ENCODE results near the gene IKBKE. TPM values are rescaled to one million over a fixed set of nuclear protein-coding genes. Genes with fewer than 3 reads are reported as not detected.

IKBKE gene
- total RNA-seq, 2 experiments from 2014 or later = 72.6 to 85.1 TPM

DNA sequence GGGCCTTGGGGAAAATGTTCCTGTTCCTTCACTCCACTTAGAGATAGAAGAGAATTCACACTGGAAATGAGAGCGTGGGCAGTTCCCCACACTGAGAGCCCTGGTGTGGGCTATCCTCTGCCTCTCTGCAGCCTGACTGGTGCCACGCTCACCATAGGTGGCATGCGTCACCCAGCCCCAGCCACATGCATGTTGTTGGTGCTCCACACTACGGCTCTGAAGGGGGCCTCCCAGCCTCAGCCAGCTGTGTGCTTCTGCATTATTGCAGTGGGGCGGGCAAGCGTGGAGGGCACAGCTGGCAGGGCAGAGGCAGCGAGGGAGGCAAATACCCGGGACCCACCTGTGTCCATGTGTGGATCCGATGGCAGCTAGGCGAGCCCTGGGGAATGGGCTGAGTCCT is 22.3 kb downstream of the IKBKE start:
- no peak for DNase-seq
- ChIA-PET POLR2A (no interaction called here), CTCF (interaction anchor here (0.6 to 1.6 kb wide), 2 partner anchors 13 to 226 kb away, joined by 3 to 6 read pairs; no protein-coding TSS in a partner anchor)
- H3K36me3 Mint-ChIP-seq (ENCODE audit: low read depth) = peaks cover 62% of the 10 kb centered on the region
- no peaks in the 10 kb centered on the region for H3K9me3 Mint-ChIP-seq
- peaks cover 18% of the 10 kb centered on the region for H3K4me1 Mint-ChIP-seq
- no peaks in the 10 kb centered on the region for H3K27me3 Mint-ChIP-seq
- H3K27ac Mint-ChIP-seq = no peak overlapping the region
- H3K4me3 Mint-ChIP-seq = no peak overlapping the region

DNA sequence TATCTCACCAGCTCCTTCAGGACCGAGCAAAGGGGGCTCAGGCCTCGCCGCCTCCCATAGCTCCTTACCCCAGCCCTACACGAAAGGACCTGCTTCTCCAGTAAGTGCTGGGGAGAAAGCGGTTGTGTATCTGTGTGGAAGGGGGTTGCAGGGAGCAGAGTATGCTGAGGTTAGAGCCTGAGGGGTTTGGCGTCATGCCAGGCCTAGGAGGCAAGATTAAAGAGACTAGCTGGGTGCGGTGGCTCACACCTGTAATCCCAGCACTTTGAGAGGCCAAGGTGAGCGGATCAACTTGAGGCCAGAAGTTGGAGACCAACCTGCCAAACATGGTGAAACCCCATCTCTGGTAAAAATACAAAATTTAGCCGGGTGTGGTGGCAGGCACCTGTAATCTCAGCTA is 23.0 kb downstream of the IKBKE start:
- DNase-seq = no peak
- Mint-ChIP-seq H3K27me3 (no peaks in the 10 kb centered on the region), H3K9me3 (no peaks in the 10 kb centered on the region), H3K4me3 (no peak overlapping the region), H3K36me3 (ENCODE audit: low read depth) (peaks cover 56% of the 10 kb centered on the region), H3K4me1 (peaks cover 18% of the 10 kb centered on the region), H3K27ac (no peak overlapping the region)
- ChIA-PET POLR2A (no interaction called here), CTCF (interaction anchor here (1.2 to 2.5 kb wide), 3 partner anchors 14 to 119 kb away, joined by 3 to 14 read pairs (median 6); partner anchors contain the start of gene EIF2D)

DNA sequence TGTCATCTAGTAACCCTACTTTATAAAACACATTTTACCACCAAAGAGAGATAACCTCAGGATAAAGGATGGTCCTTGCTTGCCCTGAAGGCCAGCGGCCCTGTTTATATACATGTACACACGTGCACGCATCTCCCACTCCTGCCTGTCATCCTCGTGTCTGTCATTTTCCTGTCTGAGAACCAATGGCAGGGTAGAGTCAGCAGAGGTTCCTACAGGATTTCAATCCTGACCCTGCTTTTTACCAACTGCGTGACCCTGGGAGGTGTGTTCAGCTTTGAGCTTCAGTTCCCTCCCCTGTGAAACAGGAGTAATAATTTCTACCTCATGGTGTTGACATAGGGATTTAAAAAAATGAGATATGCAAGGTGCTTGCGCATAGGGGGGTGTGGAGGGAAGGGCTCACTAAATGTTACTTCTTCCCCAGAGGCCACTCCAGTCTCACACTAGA is 24.8 kb downstream of the IKBKE start:
- Mint-ChIP-seq H3K36me3 (ENCODE audit: low read depth) (peaks cover 53% of the 10 kb centered on the region), H3K4me1 (peaks cover 18% of the 10 kb centered on the region), H3K4me3 (no peak overlapping the region), H3K9me3 (no peaks in the 10 kb centered on the region), H3K27ac (no peak overlapping the region), H3K27me3 (no peaks in the 10 kb centered on the region)
- no peak for DNase-seq
- CTCF ChIA-PET = interaction anchor here (0.6 to 2.5 kb wide), 9 partner anchors 8 to 169 kb away, joined by 3 to 14 read pairs (median 4); partner anchors contain the start of gene IKBKE
- POLR2A ChIA-PET = no interaction called here

DNA sequence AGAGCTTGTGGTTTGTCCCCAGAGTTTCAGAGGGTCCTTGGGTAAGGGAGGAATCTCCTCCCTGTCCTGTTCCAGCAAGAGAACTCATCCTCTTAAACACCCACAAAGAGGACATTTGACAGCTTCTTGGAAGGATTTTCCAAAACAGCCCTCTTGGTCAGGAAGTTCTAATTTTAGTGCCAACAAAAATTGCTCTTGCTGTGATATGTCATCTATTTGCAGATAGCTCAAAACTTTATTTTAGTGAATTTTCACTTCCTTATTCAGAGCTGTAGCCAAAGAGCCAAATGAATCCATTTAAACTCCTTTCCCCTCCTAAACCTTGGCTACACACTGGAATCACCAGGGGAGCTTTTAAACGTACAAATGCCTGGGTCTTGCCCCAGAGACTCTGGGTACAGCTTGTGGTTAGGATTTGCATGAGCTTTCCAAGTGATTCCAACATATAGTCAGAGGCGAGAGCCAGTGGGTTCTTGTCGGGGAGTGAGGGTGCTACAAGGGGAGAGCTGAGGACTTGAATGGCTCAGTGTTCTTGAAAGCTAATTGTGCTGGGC is 25.3 kb downstream of the IKBKE start:
- no peak overlapping the region for H3K27ac Mint-ChIP-seq
- H3K27me3 Mint-ChIP-seq = no peaks in the 10 kb centered on the region
- POLR2A ChIA-PET = no interaction called here

DNA sequence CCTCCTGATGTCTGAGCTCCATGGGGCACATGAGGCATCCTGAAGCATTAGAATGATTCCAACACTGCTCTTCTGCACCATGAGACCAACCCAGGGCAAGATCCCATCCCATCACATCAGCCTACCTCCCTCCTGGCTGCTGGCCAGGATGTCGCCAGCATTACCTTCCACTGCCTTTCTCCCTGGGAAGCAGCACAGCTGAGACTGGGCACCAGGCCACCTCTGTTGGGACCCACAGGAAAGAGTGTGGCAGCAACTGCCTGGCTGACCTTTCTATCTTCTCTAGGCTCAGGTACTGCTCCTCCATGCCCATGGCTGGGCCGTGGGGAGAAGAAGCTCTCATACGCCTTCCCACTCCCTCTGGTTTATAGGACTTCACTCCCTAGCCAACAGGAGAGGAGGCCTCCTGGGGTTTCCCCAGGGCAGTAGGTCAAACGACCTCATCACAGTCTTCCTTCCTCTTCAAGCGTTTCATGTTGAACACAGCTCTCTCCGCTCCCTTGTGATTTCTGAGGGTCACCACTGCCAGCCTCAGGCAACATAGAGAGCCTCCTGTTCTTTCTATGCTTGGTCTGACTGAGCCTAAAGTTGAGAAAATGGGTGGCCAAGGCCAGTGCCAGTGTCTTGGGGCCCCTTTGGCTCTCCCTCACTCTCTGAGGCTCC is 26.0 kb downstream of the IKBKE start:
- no peak for DNase-seq
- no peak overlapping the region for H3K27ac Mint-ChIP-seq
- ChIA-PET CTCF (interaction anchor here (1.1 to 1.6 kb wide), 8 partner anchors 9 to 168 kb away, joined by 3 to 6 read pairs (median 4); partner anchors contain the start of gene IKBKE), POLR2A (no interaction called here)
- H3K9me3 Mint-ChIP-seq = no peaks in the 10 kb centered on the region
- no peaks in the 10 kb centered on the region for H3K27me3 Mint-ChIP-seq
- peaks cover 44% of the 10 kb centered on the region for H3K36me3 Mint-ChIP-seq (ENCODE audit: low read depth)
- H3K4me1 Mint-ChIP-seq = peaks cover 9% of the 10 kb centered on the region
- H3K4me3 Mint-ChIP-seq = no peak overlapping the region

More for the DNA sequence above, 25.3 kb downstream of the IKBKE start:
- Mint-ChIP-seq H3K36me3 (ENCODE audit: low read depth) (peaks cover 51% of the 10 kb centered on the region), H3K4me3 (no peak overlapping the region), H3K4me1 (peaks cover 16% of the 10 kb centered on the region), H3K9me3 (no peaks in the 10 kb centered on the region)
- CTCF ChIA-PET = interaction anchor here (0.8 to 2.5 kb wide), 9 partner anchors 8 to 169 kb away, joined by 3 to 14 read pairs (median 4); partner anchors contain the start of gene IKBKE
- DNase-seq = no peak

DNA sequence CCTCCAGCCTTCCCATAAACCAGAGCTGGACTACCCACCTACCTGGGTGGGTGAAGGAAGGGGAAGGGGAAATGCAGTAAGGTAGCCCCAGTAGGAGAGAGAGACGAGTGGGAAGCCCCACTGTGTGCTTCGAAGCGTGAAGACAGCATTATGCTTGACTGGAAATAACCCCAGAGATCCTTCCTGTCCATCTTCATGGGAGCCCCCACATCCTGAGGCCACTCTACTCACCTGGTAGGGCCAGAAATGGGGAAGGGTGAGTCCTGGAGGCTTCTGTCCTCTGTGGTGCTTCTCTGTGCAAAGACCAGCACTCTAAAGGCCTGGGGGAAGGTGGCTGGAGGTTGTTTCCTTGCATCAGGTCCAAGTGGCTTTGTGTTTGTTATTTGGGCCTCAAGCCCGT is 27.1 kb downstream of the IKBKE start:
- POLR2A ChIA-PET = no interaction called here

DNA sequence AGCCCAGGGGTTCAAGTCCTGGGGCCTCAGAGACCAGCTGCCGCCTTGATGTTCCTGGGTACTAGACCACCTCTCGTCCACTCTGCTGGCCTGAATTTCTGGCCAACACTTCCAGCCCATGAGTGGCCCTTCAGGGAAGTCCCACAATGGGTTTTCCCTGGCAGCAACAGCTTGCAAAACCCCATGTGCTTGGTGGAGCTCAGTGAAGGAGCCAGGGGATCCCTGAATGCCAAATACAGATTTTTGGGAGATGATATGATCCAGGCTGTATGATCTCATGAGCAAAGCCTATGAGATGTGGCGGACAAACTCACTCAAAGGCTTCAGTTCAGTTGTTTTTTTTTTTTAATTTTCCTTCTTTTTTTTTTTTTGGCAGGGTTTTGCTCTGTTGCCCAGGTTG is 27.5 kb downstream of the IKBKE start:
- H3K36me3 Mint-ChIP-seq (ENCODE audit: low read depth) = peaks cover 36% of the 10 kb centered on the region
- no peak overlapping the region for H3K27ac Mint-ChIP-seq
- no peak for DNase-seq
- ChIA-PET POLR2A (interaction anchor here (0.7 kb wide), 1 partner anchor 422 kb away, joined by 3 read pairs; no protein-coding TSS in a partner anchor), CTCF (interaction anchor here (0.6 to 2.5 kb wide), 7 partner anchors 8 to 974 kb away, joined by 3 to 13 read pairs (median 4); no protein-coding TSS in a partner anchor)
- peaks cover 7% of the 10 kb centered on the region for H3K4me1 Mint-ChIP-seq
- no peaks in the 10 kb centered on the region for H3K9me3 Mint-ChIP-seq
- no peak overlapping the region for H3K4me3 Mint-ChIP-seq
- no peaks in the 10 kb centered on the region for H3K27me3 Mint-ChIP-seq

More for the DNA sequence above, 27.1 kb downstream of the IKBKE start:
- DNase-seq = no peak
- Mint-ChIP-seq H3K27ac (no peak overlapping the region), H3K36me3 (ENCODE audit: low read depth) (peaks cover 39% of the 10 kb centered on the region), H3K9me3 (no peaks in the 10 kb centered on the region), H3K4me1 (peaks cover 6% of the 10 kb centered on the region), H3K27me3 (no peaks in the 10 kb centered on the region), H3K4me3 (no peak overlapping the region)
- CTCF ChIA-PET = interaction anchor here (0.6 to 1.6 kb wide), 7 partner anchors 9 to 973 kb away, joined by 3 to 4 read pairs (median 4); no protein-coding TSS in a partner anchor

DNA sequence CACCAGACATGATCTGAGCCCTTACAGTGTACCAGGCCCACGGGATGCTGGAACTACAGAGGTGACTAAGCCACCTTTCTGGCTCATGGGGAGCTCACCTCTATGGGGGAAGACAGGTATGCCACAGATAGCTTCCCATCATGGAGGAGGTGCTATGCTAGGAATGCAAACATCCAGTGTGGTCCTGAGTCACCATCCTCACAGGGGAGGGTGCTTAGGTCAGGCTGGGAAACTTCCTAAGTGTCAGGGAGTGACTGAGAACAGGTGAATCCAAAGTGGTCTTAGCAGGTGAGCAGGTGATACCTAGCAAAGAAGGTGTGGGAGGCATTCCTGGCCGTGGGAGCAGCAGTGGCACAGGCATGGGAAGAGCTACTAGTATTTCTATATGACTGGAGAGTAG is 28.4 kb downstream of the IKBKE start:
- no peak overlapping the region for H3K4me3 Mint-ChIP-seq
- ChIA-PET CTCF (interaction anchor here (1.0 to 2.5 kb wide), 6 partner anchors 8 to 114 kb away, joined by 3 to 13 read pairs (median 4); no protein-coding TSS in a partner anchor), POLR2A (no interaction called here)
- H3K27ac Mint-ChIP-seq = no peak overlapping the region
- H3K36me3 Mint-ChIP-seq (ENCODE audit: low read depth) = peaks cover 33% of the 10 kb centered on the region
- no peaks in the 10 kb centered on the region for H3K9me3 Mint-ChIP-seq
- no peak for DNase-seq
- H3K27me3 Mint-ChIP-seq = no peaks in the 10 kb centered on the region
- peaks cover 15% of the 10 kb centered on the region for H3K4me1 Mint-ChIP-seq

DNA sequence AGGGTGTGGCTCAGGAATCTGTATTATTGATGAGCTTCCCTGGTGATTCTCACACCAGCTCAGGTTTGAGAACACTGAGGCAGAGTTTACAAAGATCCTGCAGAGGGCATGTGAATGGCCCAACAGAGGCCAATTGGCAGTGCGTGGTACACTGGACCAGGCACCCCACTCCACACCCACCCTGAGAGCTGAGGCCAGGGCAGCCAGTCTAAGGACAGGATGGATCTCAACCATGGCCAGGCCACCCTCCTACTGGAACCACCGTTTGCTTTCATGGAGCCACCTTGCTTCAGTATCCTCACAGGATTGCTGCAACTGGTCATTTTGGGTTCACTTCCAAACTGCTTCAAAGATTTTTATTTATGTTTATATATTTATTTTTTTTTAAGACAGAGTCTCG is 29.8 kb downstream of the IKBKE start:
- ChIA-PET POLR2A (no interaction called here), CTCF (interaction anchor here (1.2 to 2.5 kb wide), 3 partner anchors 10 to 55 kb away, joined by 4 to 13 read pairs (median 5); no protein-coding TSS in a partner anchor)
- no peak for DNase-seq
- H3K27ac Mint-ChIP-seq = no peak overlapping the region
- no peak overlapping the region for H3K4me3 Mint-ChIP-seq
- H3K9me3 Mint-ChIP-seq = no peaks in the 10 kb centered on the region
- H3K4me1 Mint-ChIP-seq = peaks cover 24% of the 10 kb centered on the region
- H3K36me3 Mint-ChIP-seq (ENCODE audit: low read depth) = peaks cover 26% of the 10 kb centered on the region
- H3K27me3 Mint-ChIP-seq = no peaks in the 10 kb centered on the region

DNA sequence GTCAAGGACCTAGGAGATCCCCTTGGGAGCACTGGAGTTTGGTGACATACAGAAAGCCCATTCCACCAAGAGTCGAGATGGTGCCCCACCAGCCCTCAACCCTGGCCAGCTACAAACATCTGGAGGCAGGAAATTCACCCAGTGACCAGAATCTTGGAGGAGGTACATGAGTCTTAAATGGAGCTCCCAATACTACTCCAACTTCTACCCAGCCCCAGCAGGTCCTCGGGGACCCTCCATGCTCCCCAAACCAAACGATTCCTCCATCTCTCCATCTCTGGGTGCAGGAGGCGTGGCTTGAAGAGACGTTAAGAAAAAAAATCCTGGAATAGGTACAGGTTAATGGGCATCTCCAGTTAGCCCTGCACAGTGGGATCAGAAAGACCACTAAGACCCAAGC is 31.6 kb downstream of the IKBKE start:
- Mint-ChIP-seq H3K27ac (no peak overlapping the region), H3K4me1 (peaks cover 40% of the 10 kb centered on the region), H3K4me3 (no peak overlapping the region), H3K27me3 (peaks cover 9% of the 10 kb centered on the region), H3K36me3 (ENCODE audit: low read depth) (peaks cover 14% of the 10 kb centered on the region), H3K9me3 (no peaks in the 10 kb centered on the region)
- no peak for DNase-seq
- ChIA-PET CTCF (interaction anchor here (1.0 to 3.8 kb wide), 4 partner anchors 11 to 79 kb away, joined by 3 to 11 read pairs (median 4); no protein-coding TSS in a partner anchor), POLR2A (no interaction called here)

DNA sequence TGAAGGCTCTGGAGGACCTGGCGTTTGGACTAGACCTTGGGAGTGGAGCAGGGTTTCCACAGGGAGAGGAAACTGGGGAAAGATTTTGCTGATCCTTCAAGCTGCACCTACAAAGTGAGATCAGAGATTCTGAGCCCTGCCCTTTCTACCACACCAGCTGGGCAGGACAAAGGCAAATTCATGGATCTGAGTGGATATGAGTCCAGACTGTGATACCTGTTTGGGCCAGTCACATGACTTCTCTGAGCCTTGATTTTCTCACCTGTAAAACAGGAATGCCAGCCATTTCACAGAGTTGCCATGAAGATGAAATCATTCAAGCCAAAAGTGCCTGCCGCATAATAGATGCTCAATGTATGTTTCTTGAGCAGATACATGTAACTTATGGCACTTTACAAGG is 32.1 kb downstream of the IKBKE start:
- CTCF ChIA-PET = interaction anchor here (1.0 to 3.8 kb wide), 3 partner anchors 11 to 23 kb away, joined by 3 to 11 read pairs (median 6); no protein-coding TSS in a partner anchor

DNA sequence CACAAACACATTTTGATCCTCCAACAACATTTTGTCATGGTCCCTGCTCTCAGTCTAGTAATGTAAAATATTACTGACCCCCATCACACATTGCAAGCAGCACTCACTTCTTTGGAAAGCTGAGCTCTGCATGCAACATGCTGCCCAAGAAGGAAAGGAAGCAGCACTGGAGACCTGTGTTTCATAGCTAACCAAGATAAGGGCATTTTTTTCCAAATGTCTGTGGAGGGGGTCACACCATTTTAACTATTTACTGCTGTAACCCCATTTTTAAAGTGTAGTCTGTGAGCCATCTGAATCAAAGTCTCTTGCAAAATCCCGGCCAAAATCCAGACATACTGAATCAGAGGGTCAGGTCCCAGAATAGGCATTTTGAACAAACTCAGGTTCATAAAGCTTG is 32.5 kb downstream of the IKBKE start:
- H3K27ac Mint-ChIP-seq = no peak overlapping the region
- POLR2A ChIA-PET = no interaction called here
- no peak for DNase-seq
- peaks cover 41% of the 10 kb centered on the region for H3K4me1 Mint-ChIP-seq
- H3K4me3 Mint-ChIP-seq = no peak overlapping the region
- CTCF ChIA-PET = interaction anchor here (2.4 to 3.8 kb wide), 2 partner anchors 13 to 23 kb away, joined by 6 to 11 read pairs; no protein-coding TSS in a partner anchor
- no peaks in the 10 kb centered on the region for H3K9me3 Mint-ChIP-seq
- H3K36me3 Mint-ChIP-seq (ENCODE audit: low read depth) = peaks cover 10% of the 10 kb centered on the region
- peaks cover 9% of the 10 kb centered on the region for H3K27me3 Mint-ChIP-seq

More for the DNA sequence above, 32.1 kb downstream of the IKBKE start:
- POLR2A ChIA-PET = no interaction called here
- peaks cover 10% of the 10 kb centered on the region for H3K36me3 Mint-ChIP-seq (ENCODE audit: low read depth)
- no peaks in the 10 kb centered on the region for H3K9me3 Mint-ChIP-seq
- peaks cover 9% of the 10 kb centered on the region for H3K27me3 Mint-ChIP-seq
- peaks cover 41% of the 10 kb centered on the region for H3K4me1 Mint-ChIP-seq
- no peak for DNase-seq
- no peak overlapping the region for H3K27ac Mint-ChIP-seq
- H3K4me3 Mint-ChIP-seq = no peak overlapping the region
